NB4 (cell line): ENCODE data around the gene NTM.

Experiments
- POLR2A ChIP-seq: IDR thresholded peaks from 2 replicates; pipeline ENCODE4 v1.6.1; 2011; ENCODE audit warnings: mild to moderate bottlenecking; ENCODE audit not compliant: insufficient read length; ENCODE audit errors: extremely low read depth
- TF ChIP-seq, protein P1 (sequence below): IDR thresholded peaks from one replicate; pipeline ENCODE4 v1.5.1; 2012; ENCODE audit warnings: low read depth, low read length

DNA sequence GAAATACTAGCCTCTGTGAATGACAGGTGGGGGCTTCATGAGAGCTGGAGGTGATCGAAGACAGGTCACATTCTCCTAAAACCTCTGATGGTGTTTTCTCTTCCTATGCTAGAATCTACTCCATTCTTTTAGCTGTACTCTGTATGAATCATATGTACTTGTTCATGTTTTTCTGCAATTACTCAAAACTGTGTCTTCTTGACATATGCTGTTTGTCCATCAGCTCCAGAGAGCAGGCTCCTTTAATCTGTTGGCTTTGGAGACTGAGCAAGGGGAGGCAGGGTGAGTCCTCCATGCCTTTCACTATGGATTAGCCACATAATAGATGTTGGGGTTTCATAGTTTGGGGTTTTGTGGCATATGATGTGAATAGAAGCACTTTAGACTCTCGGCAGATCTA lies 598.8 kb downstream of the NTM start:
- TF ChIP-seq, protein P1, sequence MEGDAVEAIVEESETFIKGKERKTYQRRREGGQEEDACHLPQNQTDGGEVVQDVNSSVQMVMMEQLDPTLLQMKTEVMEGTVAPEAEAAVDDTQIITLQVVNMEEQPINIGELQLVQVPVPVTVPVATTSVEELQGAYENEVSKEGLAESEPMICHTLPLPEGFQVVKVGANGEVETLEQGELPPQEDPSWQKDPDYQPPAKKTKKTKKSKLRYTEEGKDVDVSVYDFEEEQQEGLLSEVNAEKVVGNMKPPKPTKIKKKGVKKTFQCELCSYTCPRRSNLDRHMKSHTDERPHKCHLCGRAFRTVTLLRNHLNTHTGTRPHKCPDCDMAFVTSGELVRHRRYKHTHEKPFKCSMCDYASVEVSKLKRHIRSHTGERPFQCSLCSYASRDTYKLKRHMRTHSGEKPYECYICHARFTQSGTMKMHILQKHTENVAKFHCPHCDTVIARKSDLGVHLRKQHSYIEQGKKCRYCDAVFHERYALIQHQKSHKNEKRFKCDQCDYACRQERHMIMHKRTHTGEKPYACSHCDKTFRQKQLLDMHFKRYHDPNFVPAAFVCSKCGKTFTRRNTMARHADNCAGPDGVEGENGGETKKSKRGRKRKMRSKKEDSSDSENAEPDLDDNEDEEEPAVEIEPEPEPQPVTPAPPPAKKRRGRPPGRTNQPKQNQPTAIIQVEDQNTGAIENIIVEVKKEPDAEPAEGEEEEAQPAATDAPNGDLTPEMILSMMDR = no peak
- TF ChIP-seq POLR2A = no peak
